Fibroblast of lung (primary cell): ENCODE results near the gene TOMM6.

Experiments used
- CTCF ChIP-seq, 2 donors: IDR thresholded peaks in 1 of 2; conservative IDR thresholded peaks in 1 of 2; 1 replicate in 1 of 2; 2 replicates in 1 of 2; pipeline ENCODE4 v1.5.1; 2011 to 2012; ENCODE audit warnings: low read length in 2 of 2, control low read depth in 1 of 2, inconsistent platforms in 1 of 2, low read depth in 1 of 2, mild to moderate bottlenecking in 1 of 2
- EZH2 ChIP-seq: IDR thresholded peaks from 2 replicates; pipeline ENCODE4 v1.5.1; 2012; ENCODE audit warnings: low read length, control low read depth, mild to moderate bottlenecking; ENCODE audit errors: missing control alignments

- TF ChIP-seq EZH2 (no peak), CTCF (conservative IDR thresholded peaks at IDR 0.05 in 1 of 2, IDR thresholded peaks at IDR 0.05 in 1 of 2; ENCODE audit: low read depth in 1 of 2, low read length in 2 of 2) (no peak)
Measured at GRCh38 chr6:41789390-41789724, 1.9 kb downstream of the TOMM6 start.
